ENCODE results near the gene VGLL2. TPM values are rescaled to one million over a fixed set of nuclear protein-coding genes. Genes with fewer than 3 reads are reported as not detected.

VGLL2 gene, protein sequence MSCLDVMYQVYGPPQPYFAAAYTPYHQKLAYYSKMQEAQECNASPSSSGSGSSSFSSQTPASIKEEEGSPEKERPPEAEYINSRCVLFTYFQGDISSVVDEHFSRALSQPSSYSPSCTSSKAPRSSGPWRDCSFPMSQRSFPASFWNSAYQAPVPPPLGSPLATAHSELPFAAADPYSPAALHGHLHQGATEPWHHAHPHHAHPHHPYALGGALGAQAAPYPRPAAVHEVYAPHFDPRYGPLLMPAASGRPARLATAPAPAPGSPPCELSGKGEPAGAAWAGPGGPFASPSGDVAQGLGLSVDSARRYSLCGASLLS
- polyA plus RNA-seq (2012; ENCODE audit: low read depth, missing spikeins), result not detected

DNA sequence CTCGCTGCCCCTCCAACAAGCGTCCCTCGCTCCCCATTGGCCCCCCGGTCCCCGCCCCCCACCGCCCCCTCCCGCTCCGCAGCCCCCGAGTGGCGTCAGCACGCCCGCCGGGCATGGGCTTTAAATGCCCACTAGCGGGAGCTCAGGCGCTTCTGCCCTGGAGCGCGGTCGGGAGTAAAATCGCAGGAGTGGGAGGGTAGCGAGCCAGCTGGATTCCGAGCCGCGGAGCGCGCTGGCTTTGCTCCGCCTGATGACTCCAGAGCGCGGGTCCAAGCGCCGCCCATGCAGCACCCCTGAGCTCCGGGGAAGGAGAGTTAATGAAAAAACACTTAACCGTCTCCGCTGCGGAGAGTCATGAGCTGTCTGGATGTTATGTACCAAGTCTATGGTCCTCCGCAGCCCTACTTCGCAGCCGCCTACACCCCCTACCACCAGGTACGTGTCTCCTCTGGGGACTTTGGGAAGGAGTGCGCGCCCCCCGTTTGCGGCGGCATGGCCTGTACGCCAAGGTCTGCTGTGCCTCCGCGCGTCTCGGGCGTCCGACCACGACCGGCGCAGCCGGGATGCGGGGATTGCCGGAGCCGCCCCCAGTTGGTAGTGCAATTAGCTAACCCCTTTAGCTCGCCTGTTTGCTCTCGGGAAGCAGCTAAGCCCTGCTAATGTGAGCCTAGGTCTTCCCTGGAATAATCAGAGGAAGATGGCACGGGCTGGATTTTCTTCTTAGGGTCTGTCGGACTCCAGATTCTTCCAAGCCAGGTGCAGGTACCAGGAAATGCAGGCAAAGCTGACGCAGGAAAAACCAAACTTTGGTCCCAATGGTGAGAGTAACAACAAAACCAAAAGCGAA, at the start of gene VGLL2:
Gene VGLL2 (plus strand): TSS at position 149 of the 847 bp plus-strand sequence. CDS start 206 bp downstream, at position 355.
- DNase-seq (ENCODE audit: insufficient read length, low spot score) (no peak), FAIRE-seq (no peak)
- TF ChIP-seq POLR2A (IDR thresholded peaks at IDR 0.05; ENCODE audit: low read depth, low read length) (no peak), POLR2AphosphoS5 (IDR thresholded peaks at IDR 0.05; ENCODE audit: low read depth, low read length) (no peak), SPI1 (IDR thresholded peaks at IDR 0.05; ENCODE audit: low read depth, low read length) (no peak), PAX5 (IDR thresholded peaks at IDR 0.05; ENCODE audit: insufficient read depth, low read length, severe bottlenecking) (no peak), POU2F2 (IDR thresholded peaks at IDR 0.05; ENCODE audit: low read depth, low read length) (no peak)

DNA sequence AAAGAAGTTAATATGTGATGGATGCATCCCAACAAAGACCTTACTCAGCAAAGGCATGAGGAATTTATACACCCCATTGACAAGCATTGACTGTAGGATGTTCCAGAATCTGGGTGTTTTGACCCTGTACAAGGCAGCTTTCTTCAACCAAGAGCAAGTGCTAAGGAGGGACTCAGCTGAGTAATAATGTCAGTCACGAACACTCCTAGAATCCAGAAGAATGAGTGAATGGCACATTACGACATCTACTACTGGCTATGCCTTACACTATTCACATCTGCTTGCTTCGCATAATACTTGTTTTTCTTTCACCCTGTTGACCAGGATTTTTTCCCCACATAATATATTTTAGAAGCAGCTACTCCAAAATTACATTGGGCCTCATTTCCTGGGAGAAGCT, 42.5 kb upstream of the VGLL2 start:
- FAIRE-seq (no peak), DNase-seq (ENCODE audit: insufficient read length, low spot score) (no peak)
- no peak for TF ChIP-seq SPI1 (IDR thresholded peaks at IDR 0.05; ENCODE audit: low read depth, low read length)

DNA sequence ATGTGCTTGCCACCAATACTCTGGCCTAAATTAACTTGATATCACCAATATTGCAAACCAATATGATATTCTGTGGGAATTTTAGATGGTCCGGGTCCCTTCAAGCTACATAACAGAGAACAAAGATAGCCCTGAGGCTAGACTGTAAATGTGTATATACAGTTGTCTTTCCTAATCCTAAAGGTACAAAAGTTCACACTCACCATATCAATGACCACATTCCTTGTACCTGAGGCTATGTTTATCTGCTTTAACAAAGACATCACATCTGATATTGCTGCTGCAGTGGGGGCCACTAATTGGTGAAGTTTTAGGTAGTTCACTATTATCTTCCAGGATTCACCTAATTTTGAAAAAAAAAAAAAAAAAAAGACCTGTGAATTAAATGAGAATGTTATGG, 38.6 kb upstream of the VGLL2 start:
- TF ChIP-seq TAF1 (IDR thresholded peaks at IDR 0.05; ENCODE audit: low read depth, low read length), result no peak
- no peak for TF ChIP-seq POU2F2 (IDR thresholded peaks at IDR 0.05; ENCODE audit: low read depth, low read length)
- TF ChIP-seq SPI1 (IDR thresholded peaks at IDR 0.05; ENCODE audit: low read depth, low read length), result no peak
- no peak for TF ChIP-seq POLR2A (IDR thresholded peaks at IDR 0.05; ENCODE audit: low read depth, low read length)
- no peak for TF ChIP-seq PAX5 (IDR thresholded peaks at IDR 0.05; ENCODE audit: insufficient read depth, low read length, severe bottlenecking)
- no peak for TF ChIP-seq POLR2AphosphoS5 (IDR thresholded peaks at IDR 0.05; ENCODE audit: low read depth, low read length)
- no peak for FAIRE-seq
- no peak for DNase-seq (ENCODE audit: insufficient read length, low spot score)

DNA sequence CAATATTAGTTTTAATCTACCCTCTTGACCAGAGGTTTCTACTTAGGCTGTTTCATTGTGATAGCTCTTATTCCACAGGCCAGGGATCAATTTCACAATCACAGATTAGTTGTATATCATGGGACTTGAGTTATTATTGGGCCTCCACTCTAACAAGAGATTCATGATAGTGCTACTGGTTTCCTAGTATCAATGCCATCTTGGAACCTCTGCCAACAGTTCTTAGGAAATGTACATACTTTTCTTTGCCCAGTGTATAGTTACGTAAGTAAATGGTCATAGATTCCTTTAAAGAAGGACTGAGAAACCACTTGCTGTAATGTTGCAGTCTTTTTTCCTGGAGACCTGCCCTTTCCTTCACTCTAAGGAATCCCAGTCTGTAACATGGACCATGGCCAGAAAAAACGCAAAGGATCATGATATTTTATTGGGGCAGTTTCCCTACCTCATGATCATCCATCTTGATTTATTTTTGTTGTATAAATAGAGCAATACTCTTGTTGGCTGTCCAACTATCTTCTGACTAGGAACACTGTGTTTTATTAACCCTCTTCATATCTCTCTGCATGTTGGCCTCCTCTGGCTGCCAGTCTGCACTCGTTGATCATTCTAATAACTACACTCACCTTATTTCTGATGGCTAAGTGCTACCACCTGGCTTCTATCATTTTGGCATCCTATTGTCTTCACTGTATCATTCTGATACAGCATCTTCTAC, 38.0 kb upstream of the VGLL2 start:
- DNase-seq (ENCODE audit: insufficient read length, low spot score), result no peak
- FAIRE-seq, result no peak
- TF ChIP-seq POLR2A (IDR thresholded peaks at IDR 0.05; ENCODE audit: low read depth, low read length), result no peak
- no peak for TF ChIP-seq SPI1 (IDR thresholded peaks at IDR 0.05; ENCODE audit: low read depth, low read length)
- TF ChIP-seq TAF1 (IDR thresholded peaks at IDR 0.05; ENCODE audit: low read depth, low read length), result no peak
- TF ChIP-seq POU2F2 (IDR thresholded peaks at IDR 0.05; ENCODE audit: low read depth, low read length), result no peak
- no peak for TF ChIP-seq POLR2AphosphoS5 (IDR thresholded peaks at IDR 0.05; ENCODE audit: low read depth, low read length)
- no peak for TF ChIP-seq PAX5 (IDR thresholded peaks at IDR 0.05; ENCODE audit: insufficient read depth, low read length, severe bottlenecking)

DNA sequence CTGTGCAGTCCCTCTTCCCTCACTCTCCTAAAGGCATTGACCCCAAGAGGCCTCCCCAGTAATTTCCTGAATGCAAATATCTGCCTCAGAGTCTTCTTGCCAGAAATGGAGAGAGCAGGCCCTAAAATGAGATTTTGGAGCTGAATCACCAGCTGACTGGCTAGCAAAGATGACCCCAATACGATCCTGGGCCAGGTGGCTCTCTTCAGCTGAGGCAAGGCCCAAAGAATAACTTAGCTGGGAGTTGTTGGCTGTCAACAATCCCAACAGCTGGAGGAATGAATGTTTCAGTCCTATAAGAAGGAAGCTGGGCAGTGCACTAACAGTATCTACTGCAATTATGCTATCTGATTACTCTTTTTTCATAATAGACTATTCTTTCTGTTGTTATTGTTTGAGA, 37.2 kb upstream of the VGLL2 start:
- FAIRE-seq (no peak), DNase-seq (ENCODE audit: insufficient read length, low spot score) (no peak)
- TF ChIP-seq POLR2AphosphoS5 (IDR thresholded peaks at IDR 0.05; ENCODE audit: low read depth, low read length) (no peak), POLR2A (IDR thresholded peaks at IDR 0.05; ENCODE audit: low read depth, low read length) (no peak), SPI1 (IDR thresholded peaks at IDR 0.05; ENCODE audit: low read depth, low read length) (no peak), TAF1 (IDR thresholded peaks at IDR 0.05; ENCODE audit: low read depth, low read length) (no peak), POU2F2 (IDR thresholded peaks at IDR 0.05; ENCODE audit: low read depth, low read length) (no peak), PAX5 (IDR thresholded peaks at IDR 0.05; ENCODE audit: insufficient read depth, low read length, severe bottlenecking) (no peak)

DNA sequence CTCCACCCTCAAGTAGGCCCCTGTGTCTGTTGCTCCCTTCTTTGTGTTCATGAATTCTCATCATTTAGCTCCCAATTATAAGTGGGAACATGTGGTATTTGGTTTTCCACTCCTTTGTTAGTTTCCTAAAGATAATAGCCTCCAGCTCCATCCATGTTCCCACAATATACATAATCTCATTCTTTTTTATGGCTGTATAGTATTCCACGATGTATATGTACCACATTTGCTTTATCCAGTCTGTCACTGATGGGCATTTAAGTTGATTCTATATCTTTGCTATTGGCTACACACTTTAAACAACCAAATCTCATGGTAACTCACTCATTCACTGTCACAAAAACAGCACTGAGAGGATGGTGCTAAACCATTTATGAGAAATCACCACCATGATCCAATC, 35.5 kb upstream of the VGLL2 start:
- FAIRE-seq (no peak), DNase-seq (ENCODE audit: insufficient read length, low spot score) (no peak)
- TF ChIP-seq POU2F2 (IDR thresholded peaks at IDR 0.05; ENCODE audit: low read depth, low read length) (no peak), POLR2A (IDR thresholded peaks at IDR 0.05; ENCODE audit: low read depth, low read length) (no peak), TAF1 (IDR thresholded peaks at IDR 0.05; ENCODE audit: low read depth, low read length) (no peak)

DNA sequence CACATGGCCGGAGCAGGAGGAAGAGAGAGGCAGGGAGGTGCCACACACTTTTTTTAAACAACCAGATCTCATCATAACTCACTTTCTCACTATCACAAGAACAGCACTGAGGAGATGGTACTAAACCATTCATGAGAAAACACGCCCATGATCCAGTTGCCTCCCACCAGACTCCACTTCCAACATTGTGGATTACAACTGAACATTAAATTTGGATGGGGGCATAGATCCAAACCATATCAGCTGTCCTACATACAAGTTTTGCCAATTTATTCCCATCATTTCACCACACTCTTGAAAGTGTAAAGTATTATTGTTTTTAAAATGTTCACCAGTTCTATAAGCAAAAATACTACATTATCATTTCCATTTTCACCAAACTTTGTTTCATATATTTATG, 33.9 kb upstream of the VGLL2 start:
- FAIRE-seq (no peak), DNase-seq (ENCODE audit: insufficient read length, low spot score) (no peak)
- no peak for TF ChIP-seq POLR2AphosphoS5 (IDR thresholded peaks at IDR 0.05; ENCODE audit: low read depth, low read length)
- no peak for TF ChIP-seq POLR2A (IDR thresholded peaks at IDR 0.05; ENCODE audit: low read depth, low read length)
- TF ChIP-seq POU2F2 (IDR thresholded peaks at IDR 0.05; ENCODE audit: low read depth, low read length), result no peak
- no peak for TF ChIP-seq PAX5 (IDR thresholded peaks at IDR 0.05; ENCODE audit: insufficient read depth, low read length, severe bottlenecking)
- TF ChIP-seq TAF1 (IDR thresholded peaks at IDR 0.05; ENCODE audit: low read depth, low read length), result no peak
- TF ChIP-seq SPI1 (IDR thresholded peaks at IDR 0.05; ENCODE audit: low read depth, low read length), result no peak

DNA sequence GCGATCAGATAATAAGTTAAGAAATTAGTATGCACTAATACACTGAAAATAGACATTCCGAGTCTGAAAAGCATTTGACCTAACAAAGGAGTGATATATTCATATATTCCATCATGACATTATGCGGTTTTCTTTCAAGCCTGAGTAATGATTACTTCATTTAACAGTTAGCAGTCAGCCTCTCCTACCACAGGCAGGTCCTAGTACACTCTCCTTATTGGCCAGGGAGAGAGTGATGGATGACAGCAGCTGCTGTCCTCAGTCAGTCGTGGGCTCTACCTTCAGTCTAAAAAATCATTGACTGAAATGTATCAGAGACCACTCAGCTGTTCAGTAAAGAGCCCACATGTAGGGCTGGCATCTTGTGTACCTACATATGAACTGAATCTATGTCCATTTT, 33.2 kb upstream of the VGLL2 start:
- no peak for FAIRE-seq
- DNase-seq (ENCODE audit: insufficient read length, low spot score), result no peak
- TF ChIP-seq POU2F2 (IDR thresholded peaks at IDR 0.05; ENCODE audit: low read depth, low read length), result no peak
- TF ChIP-seq PAX5 (IDR thresholded peaks at IDR 0.05; ENCODE audit: insufficient read depth, low read length, severe bottlenecking), result no peak
- TF ChIP-seq POLR2A (IDR thresholded peaks at IDR 0.05; ENCODE audit: low read depth, low read length), result no peak
- TF ChIP-seq SPI1 (IDR thresholded peaks at IDR 0.05; ENCODE audit: low read depth, low read length), result no peak
- TF ChIP-seq POLR2AphosphoS5 (IDR thresholded peaks at IDR 0.05; ENCODE audit: low read depth, low read length), result no peak
- TF ChIP-seq TAF1 (IDR thresholded peaks at IDR 0.05; ENCODE audit: low read depth, low read length), result no peak

DNA sequence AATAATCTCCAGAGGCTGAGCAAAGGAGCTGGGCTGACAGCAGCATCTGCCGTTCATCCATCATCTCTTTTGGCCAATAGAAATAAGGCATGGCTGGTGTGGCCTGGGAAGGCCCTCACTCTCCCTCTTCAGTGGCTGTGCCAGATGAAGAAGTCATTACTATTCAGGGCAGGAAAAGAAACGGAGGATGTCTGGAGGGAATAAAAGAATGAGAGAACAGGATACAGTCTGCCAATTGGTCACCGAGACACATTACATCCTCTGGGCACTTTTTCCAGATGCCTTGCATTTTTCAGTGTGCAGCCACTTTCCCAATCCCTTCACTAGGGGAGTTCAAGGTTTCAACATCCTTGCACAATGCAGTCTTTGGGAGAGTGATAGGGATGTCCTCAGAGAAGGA, 32.2 kb upstream of the VGLL2 start:
- TF ChIP-seq POU2F2 (IDR thresholded peaks at IDR 0.05; ENCODE audit: low read depth, low read length), result no peak
- TF ChIP-seq POLR2A (IDR thresholded peaks at IDR 0.05; ENCODE audit: low read depth, low read length), result no peak
- no peak for TF ChIP-seq TAF1 (IDR thresholded peaks at IDR 0.05; ENCODE audit: low read depth, low read length)
- TF ChIP-seq SPI1 (IDR thresholded peaks at IDR 0.05; ENCODE audit: low read depth, low read length), result no peak
- no peak for TF ChIP-seq PAX5 (IDR thresholded peaks at IDR 0.05; ENCODE audit: insufficient read depth, low read length, severe bottlenecking)
- no peak for TF ChIP-seq POLR2AphosphoS5 (IDR thresholded peaks at IDR 0.05; ENCODE audit: low read depth, low read length)
- FAIRE-seq, result no peak
- DNase-seq (ENCODE audit: insufficient read length, low spot score), result no peak
